Neuronal stem cell (in vitro differentiated cells): ENCODE data around the gene SPATA24.

ENCODE experiments used
- DNase-seq: peaks from one replicate; pipeline ENCODE4 v3.0.0-alpha.2; 2013; ENCODE audit warnings: low spot score
- H2AFZ ChIP-seq: one replicate; pipeline ENCODE4 v1.6.1; 2013; ENCODE audit warnings: mild to moderate bottlenecking, low read length, inconsistent platforms
- H2AK5ac ChIP-seq: 2 replicates; pipeline ENCODE4 v1.6.1; 2013; ENCODE audit warnings: low read depth, mild to moderate bottlenecking, inconsistent platforms, low read length, moderate library complexity, mixed read lengths
- H2BK120ac ChIP-seq: 2 replicates; pipeline ENCODE4 v1.6.1; 2013; ENCODE audit warnings: low read depth, mild to moderate bottlenecking, inconsistent platforms, low read length, moderate library complexity, mixed read lengths
- H2BK12ac ChIP-seq: one replicate; pipeline ENCODE4 v1.6.1; 2013; ENCODE audit warnings: low read length, inconsistent platforms
- H2BK15ac ChIP-seq: 2 replicates; pipeline ENCODE4 v1.6.1; 2013; ENCODE audit warnings: mild to moderate bottlenecking, low read length, inconsistent platforms, mixed read lengths
- H2BK5ac ChIP-seq: one replicate; pipeline ENCODE4 v1.6.1; 2013; ENCODE audit warnings: inconsistent platforms, mild to moderate bottlenecking, low read length, moderate library complexity
- H3K14ac ChIP-seq: one replicate; pipeline ENCODE4 v1.6.1; 2013; ENCODE audit warnings: low read length, inconsistent platforms
- H3K18ac ChIP-seq: 2 replicates; pipeline ENCODE4 v1.6.1; 2013; ENCODE audit warnings: low read length, inconsistent platforms
- H3K23ac ChIP-seq: 2 replicates; pipeline ENCODE4 v1.6.1; 2013; ENCODE audit warnings: low read depth, mild to moderate bottlenecking, mixed read lengths, low read length, inconsistent platforms; ENCODE audit not compliant: poor library complexity
- H3K27ac ChIP-seq: replicated peaks from 3 replicates; pipeline ENCODE4 v1.5.1; 2013; ENCODE audit warnings: low read length, inconsistent platforms
- H3K27me3 ChIP-seq, 3 experiments: 2 replicates each; pipeline ENCODE4 v1.6.1; 2013; ENCODE audit warnings: low read length in 3 of 3, mild to moderate bottlenecking in 2 of 3, inconsistent platforms in 1 of 3, low read depth in 1 of 3, mixed read lengths in 1 of 3, moderate library complexity in 1 of 3; ENCODE audit not compliant: control insufficient read depth in 3 of 3, insufficient read depth in 3 of 3
- H3K36me3 ChIP-seq, 2 donors: replicated peaks in 1 of 2; 2 replicates each; pipeline ENCODE4 v1.6.1; 2013; ENCODE audit warnings: low read length in 2 of 2; ENCODE audit not compliant: control insufficient read depth in 2 of 2, insufficient read depth in 2 of 2
- H3K4ac ChIP-seq: 2 replicates; pipeline ENCODE4 v1.6.1; 2013; ENCODE audit warnings: inconsistent platforms, mild to moderate bottlenecking, low read length, moderate library complexity
- H3K4me1 ChIP-seq, 2 donors: 1 replicate in 1 of 2; 2 replicates in 1 of 2; pipeline ENCODE4 v1.6.1; 2013; ENCODE audit warnings: low read length in 2 of 2, low read depth in 1 of 2; ENCODE audit not compliant: control insufficient read depth in 2 of 2, insufficient read depth in 1 of 2
- H3K4me2 ChIP-seq: one replicate; pipeline ENCODE4 v1.6.1; 2013; ENCODE audit warnings: mild to moderate bottlenecking, low read length, inconsistent platforms; ENCODE audit not compliant: insufficient read depth, poor library complexity, severe bottlenecking
- H3K4me3 ChIP-seq, 2 donors: 2 replicates each; pipeline ENCODE4 v1.5.1; 2013; ENCODE audit warnings: low read length in 2 of 2, mild to moderate bottlenecking in 2 of 2, inconsistent platforms in 1 of 2, moderate library complexity in 1 of 2
- H3K79me1 ChIP-seq: one replicate; pipeline ENCODE4 v1.6.1; 2013; ENCODE audit warnings: low read depth, mild to moderate bottlenecking, inconsistent platforms, low read length, moderate library complexity
- H3K9ac ChIP-seq: one replicate; pipeline ENCODE4 v1.6.1; 2013; ENCODE audit warnings: mild to moderate bottlenecking, low read depth, low read length, inconsistent platforms; ENCODE audit not compliant: poor library complexity
- H3K9me3 ChIP-seq, 2 donors: replicated peaks in 1 of 2; 2 replicates each; pipeline versions ENCODE3 to v1.6.1; 2013; ENCODE audit warnings: low read length in 2 of 2, mild to moderate bottlenecking in 2 of 2, inconsistent platforms in 1 of 2, low read depth in 1 of 2, mixed read lengths in 1 of 2, moderate library complexity in 1 of 2; ENCODE audit not compliant: control insufficient read depth in 2 of 2, insufficient read depth in 1 of 2
- H4K8ac ChIP-seq: one replicate; pipeline ENCODE4 v1.6.1; 2013; ENCODE audit warnings: low read depth, mild to moderate bottlenecking, inconsistent platforms, low read length, moderate library complexity
- H4K91ac ChIP-seq: one replicate; pipeline ENCODE4 v1.6.1; 2013; ENCODE audit warnings: low read length, low read depth, mild to moderate bottlenecking, inconsistent platforms; ENCODE audit not compliant: poor library complexity
- WGBS, 2 donors: extraction: QIAGEN DNeasy Blood & Tissue Kit; methylation state at CpG; one replicate each; pipeline ENCODE4 v1.1.7; 2013; ENCODE audit warnings: missing lambda C conversion rate in 2 of 2, mixed read lengths in 1 of 2; ENCODE audit not compliant: insufficient read length in 2 of 2, insufficient replicate concordance in 1 of 2; ENCODE audit errors: extremely low coverage in 2 of 2; 5-methylcytosine and 5-hydroxymethylcytosine counted together

The SPATA24 gene

GRCh38 chr5:139419226-139420192 lies 15.6 kb upstream of the SPATA24 start:
- WGBS, 2 donors: no CpG with 5 or more reads among the region's 9 CpGs
- no peak overlapping the region for H3K27ac ChIP-seq
- no peak overlapping the region for H3K14ac ChIP-seq
- H3K23ac ChIP-seq: no peak overlapping the region
- H3K27me3 ChIP-seq: no peaks in the 10 kb centered on the region
- H4K91ac ChIP-seq: no peak overlapping the region
- no peak for DNase-seq
- no peak overlapping the region for H2BK12ac ChIP-seq
- no peaks in the 10 kb centered on the region for H3K79me1 ChIP-seq
- no peak overlapping the region for H3K4ac ChIP-seq
- no peak overlapping the region for H2BK5ac ChIP-seq
- H3K9me3 ChIP-seq: no peaks in the 10 kb centered on the region
- H3K4me1 ChIP-seq: peaks cover 0 to 5% of the 10 kb centered on the region in 2 donors
- no peak overlapping the region for H2AFZ ChIP-seq
- no peak overlapping the region for H2BK15ac ChIP-seq
- H3K4me2 ChIP-seq: no peak overlapping the region
- no peak overlapping the region for H3K18ac ChIP-seq
- H3K36me3 ChIP-seq: peaks cover 17 to 85% of the 10 kb centered on the region in 2 donors
- no peak overlapping the region for H3K4me3 ChIP-seq
- no peak overlapping the region for H2AK5ac ChIP-seq
- H2BK120ac ChIP-seq: no peak overlapping the region
- H3K9ac ChIP-seq: no peak overlapping the region
- H4K8ac ChIP-seq: no peak overlapping the region

GRCh38 chr5:139418793-139419192 lies 14.9 kb upstream of the SPATA24 start:
- Histone ChIP-seq H2BK12ac (no peak overlapping the region), H3K4me2 (no peak overlapping the region), H3K27me3 (no peaks in the 10 kb centered on the region), H3K79me1 (no peaks in the 10 kb centered on the region), H4K91ac (no peak overlapping the region), H2AK5ac (no peak overlapping the region), H3K4me3 (no peak overlapping the region), H3K14ac (no peak overlapping the region), H3K36me3 (peaks cover 15 to 85% of the 10 kb centered on the region in 2 donors), H2BK120ac (no peak overlapping the region), H3K18ac (no peak overlapping the region), H3K27ac (no peak overlapping the region), H3K4ac (no peak overlapping the region), H3K9me3 (no peaks in the 10 kb centered on the region), H2AFZ (no peak overlapping the region), H3K9ac (no peak overlapping the region), H2BK15ac (no peak overlapping the region), H4K8ac (no peak overlapping the region), H2BK5ac (no peak overlapping the region), H3K23ac (no peak overlapping the region), H3K4me1 (peaks cover 0 to 5% of the 10 kb centered on the region in 2 donors)
- no CpG with 5 or more reads among the region's 1 CpG for WGBS, 2 donors
- DNase-seq: no peak

DNA sequence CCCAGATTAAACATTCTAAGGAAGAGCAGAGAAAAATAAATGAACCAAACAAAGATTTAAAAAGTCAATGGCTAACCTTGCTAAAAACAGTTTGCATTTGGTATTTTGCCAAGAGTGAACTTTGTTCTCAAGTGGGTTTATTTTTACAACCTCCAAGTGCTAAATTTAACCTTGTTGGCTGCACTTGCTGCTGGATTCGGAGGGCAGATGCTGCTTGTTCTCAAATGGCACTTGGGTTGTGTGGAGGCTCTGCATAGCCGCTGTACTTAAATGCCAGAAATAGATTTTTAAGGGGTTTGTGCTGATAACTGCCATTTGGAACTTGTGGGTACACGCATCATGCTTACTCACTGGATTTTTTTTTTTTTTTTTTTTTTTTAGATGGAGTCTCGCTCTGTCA lies 13.3 kb upstream of the SPATA24 start:
- H3K79me1 ChIP-seq: no peaks in the 10 kb centered on the region
- no peaks in the 10 kb centered on the region for H3K27me3 ChIP-seq
- H2BK5ac ChIP-seq: no peak overlapping the region
- no peak overlapping the region for H3K4me2 ChIP-seq
- H2BK15ac ChIP-seq: no peak overlapping the region
- no peak overlapping the region for H2BK120ac ChIP-seq
- no peak overlapping the region for H2AK5ac ChIP-seq
- no peak overlapping the region for H4K8ac ChIP-seq
- no peaks in the 10 kb centered on the region for H3K9me3 ChIP-seq
- no peak overlapping the region for H2BK12ac ChIP-seq
- H3K4me1 ChIP-seq: peaks cover 0 to 5% of the 10 kb centered on the region in 2 donors
- H3K23ac ChIP-seq: no peak overlapping the region
- H4K91ac ChIP-seq: no peak overlapping the region
- H3K4ac ChIP-seq: no peak overlapping the region
- H3K27ac ChIP-seq: no peak overlapping the region
- no peak overlapping the region for H3K4me3 ChIP-seq
- no peak overlapping the region for H3K14ac ChIP-seq
- WGBS, 2 donors: no CpG with 5 or more reads among the region's 4 CpGs
- DNase-seq: no peak
- peaks cover 20 to 87% of the 10 kb centered on the region in 2 donors for H3K36me3 ChIP-seq
- H2AFZ ChIP-seq: no peak overlapping the region
- H3K9ac ChIP-seq: no peak overlapping the region
- H3K18ac ChIP-seq: no peak overlapping the region

DNA sequence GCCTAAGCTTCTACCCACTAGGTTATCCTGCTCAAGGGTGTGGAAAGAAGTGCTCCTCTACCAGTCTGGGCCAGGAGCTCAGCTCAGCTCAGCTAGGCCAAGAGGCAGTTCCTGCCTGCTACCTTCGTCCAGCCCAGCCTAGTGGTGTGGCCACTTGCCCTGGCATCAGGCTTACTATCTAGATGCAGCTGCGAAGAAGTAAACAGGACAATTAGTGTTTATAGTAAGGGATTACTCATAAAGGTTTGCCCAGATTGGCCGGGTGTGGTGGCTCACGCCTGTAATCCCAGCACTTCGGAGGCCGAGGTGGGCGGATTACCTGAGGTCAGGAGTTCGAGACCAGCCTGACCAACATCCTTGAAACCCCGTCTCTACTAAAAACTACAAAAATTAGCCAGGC lies 12.8 kb upstream of the SPATA24 start:
- peaks cover 0 to 5% of the 10 kb centered on the region in 2 donors for H3K4me1 ChIP-seq
- H2AK5ac ChIP-seq: no peak overlapping the region
- H2BK12ac ChIP-seq: no peak overlapping the region
- no peak overlapping the region for H2BK5ac ChIP-seq
- H3K14ac ChIP-seq: no peak overlapping the region
- H2BK120ac ChIP-seq: no peak overlapping the region
- no peaks in the 10 kb centered on the region for H3K9me3 ChIP-seq
- H3K9ac ChIP-seq: no peak overlapping the region
- no peaks in the 10 kb centered on the region for H3K27me3 ChIP-seq
- no peak overlapping the region for H3K23ac ChIP-seq
- no peak overlapping the region for H4K91ac ChIP-seq
- H2AFZ ChIP-seq: no peak overlapping the region
- no peak overlapping the region for H3K18ac ChIP-seq
- no peaks in the 10 kb centered on the region for H3K79me1 ChIP-seq
- H2BK15ac ChIP-seq: no peak overlapping the region
- no peak overlapping the region for H3K4me2 ChIP-seq
- H3K27ac ChIP-seq: no peak overlapping the region
- no peak overlapping the region for H3K4me3 ChIP-seq
- no peak overlapping the region for H3K4ac ChIP-seq
- WGBS, 2 donors: no CpG with 5 or more reads among the region's 9 CpGs
- H3K36me3 ChIP-seq: peaks cover 20 to 86% of the 10 kb centered on the region in 2 donors
- no peak for DNase-seq
- H4K8ac ChIP-seq: no peak overlapping the region
